Regular cardiac myocyte (primary cell): ENCODE measurements around the gene F2. TPM values are rescaled to one million over a fixed set of nuclear protein-coding genes. Genes with fewer than 3 reads are reported as not detected.

Source experiments
- total RNA-seq: library from RNA; depleted of rRNA; stranded (reverse); fragments of >200 nt; gene quantifications from 2 replicates; pipeline ENCODE4 v1.2.3, GENCODE V29; 2014

Gene F2
- 0.19 and 0.28 TPM in 2 replicates for total RNA-seq

GRCh38 chr11:46719048-46719542 lies at the start of gene F2:
Gene F2 (plus strand): TSS chr11:46719213. CDS start chr11:46719236, 23 bp downstream.

DNA sequence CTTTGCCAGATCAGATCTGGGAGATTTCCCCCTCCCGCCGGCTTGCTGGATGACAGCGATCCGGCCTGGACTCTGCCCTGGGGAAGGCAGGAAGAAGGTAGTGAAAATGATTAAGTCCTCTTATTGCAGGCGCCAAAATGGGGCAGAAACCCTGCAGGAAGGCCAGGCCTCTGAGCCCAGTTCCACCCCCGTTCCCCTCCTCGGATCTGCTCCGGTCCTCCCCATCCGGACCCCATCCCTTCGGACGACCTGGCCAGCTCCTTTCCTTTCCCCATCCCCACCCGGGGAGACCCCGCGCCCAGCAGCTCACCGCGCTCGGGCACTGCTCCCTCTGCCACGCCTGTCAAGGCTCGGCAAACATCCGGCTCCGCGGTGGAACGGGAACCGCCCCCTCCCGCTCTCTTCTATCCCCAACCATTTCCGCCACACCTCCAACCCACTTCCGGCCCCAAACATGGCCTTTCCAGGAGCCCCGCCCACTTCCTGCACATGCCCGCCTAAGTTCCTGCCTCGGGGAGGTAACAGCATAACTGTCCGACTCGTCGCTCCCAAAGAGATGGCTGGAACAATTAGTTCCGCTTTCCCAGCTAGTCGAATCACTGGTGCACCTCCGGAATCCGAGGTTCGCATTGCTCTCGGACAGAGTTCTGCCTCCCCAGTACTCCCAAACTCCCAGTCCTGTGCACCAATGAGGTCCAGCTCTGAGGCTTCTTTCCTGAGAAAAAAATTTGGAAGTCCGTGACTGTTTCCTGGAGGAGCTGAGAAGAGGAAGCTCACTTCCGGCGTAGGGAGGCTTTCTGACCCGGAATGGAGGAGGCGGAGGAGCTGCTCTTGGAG lies 18.6 kb upstream of the F2 start, which contains the start of the genes ARHGAP1 and ZNF408:
Gene ARHGAP1, minus strand, starts transcription at position 379 of the 837 bp plus-strand sequence. CDS start 4,512 bp downstream, outside the sequence.
Gene ZNF408, plus strand, starts transcription at position 791 of the 837 bp plus-strand sequence. Its CDS starts 17 bp downstream, at position 808.

Other genes with a start within 250 kb of the F2 start
- 17.3 and 18.9 TPM in 2 replicates for gene AMBRA1, start 125.2 kb upstream of the F2 start, total RNA-seq
- 5.1 and 6.3 TPM in 2 replicates for gene HARBI1, start 102.0 kb upstream of the F2 start, total RNA-seq
- gene ATG13, start 101.7 kb upstream of the F2 start, total RNA-seq, result 43.5 and 49.3 TPM in 2 replicates
- gene ARHGAP1, start 18.6 kb upstream of the F2 start, total RNA-seq, result 33.3 and 35.1 TPM in 2 replicates
- gene ZNF408, start 18.2 kb upstream of the F2 start, total RNA-seq, result 8.6 and 9.0 TPM in 2 replicates
- gene CKAP5, start 127.1 kb downstream of the F2 start, total RNA-seq, result 55.5 and 85.3 TPM in 2 replicates
- 5.1 and 6.5 TPM in 2 replicates for gene LRP4, start 199.3 kb downstream of the F2 start, total RNA-seq
- 11.0 and 15.1 TPM in 2 replicates for gene CSTPP1, start 217.5 kb downstream of the F2 start, total RNA-seq